Sigmoid colon (tissue), 7 donors: ENCODE measurements around the gene SULT1E1. TPM values are rescaled to one million over a fixed set of nuclear protein-coding genes. Genes with fewer than 3 reads are reported as not detected.

Experiments used
- DNase-seq: peaks from one replicate; pipeline ENCODE4 v3.0.0-alpha.2; 2019
- H3K27ac ChIP-seq, 4 donors: fragments of 200-600 bp; sonication (generic); one replicate each; pipeline ENCODE4 v1.5.1; 2016 to 2019; ENCODE audit warnings: mild to moderate bottlenecking in 1 of 4
- H3K27me3 ChIP-seq, 3 donors: fragments of 200-600 bp; sonication (generic); one replicate each; pipeline ENCODE4 v1.5.1; 2019; ENCODE audit warnings: mild to moderate bottlenecking in 1 of 3
- H3K36me3 ChIP-seq, 4 donors: fragments of 200-600 bp; sonication (generic); one replicate each; pipeline ENCODE4 v1.5.1; 2016 to 2019
- H3K4me1 ChIP-seq, 4 donors: fragments of 200-600 bp; sonication (generic); one replicate each; pipeline ENCODE4 v1.5.1; 2017 to 2019
- H3K4me3 ChIP-seq, 4 donors: fragments of 200-600 bp; sonication (generic); one replicate each; pipeline ENCODE4 v1.5.1; 2017 to 2019; ENCODE audit warnings: mild to moderate bottlenecking in 2 of 4, moderate library complexity in 1 of 4
- H3K9me3 ChIP-seq, 4 donors: fragments of 200-600 bp in 3 of 4; sonication (generic) in 3 of 4; one replicate each; pipeline versions ENCODE4 v1.5.1 to v1.6.1; 2013 to 2019
- EP300 ChIP-seq, 4 donors: sonication (generic); formaldehyde crosslinking; IDR thresholded peaks; one replicate each; pipeline ENCODE4 v1.6.1; 2017; ENCODE audit warnings: antibody characterized with exemption in 4 of 4
- POLR2A ChIP-seq, 2 donors: fragments of 450-650 bp; IDR thresholded peaks; one replicate each; pipeline ENCODE4 v1.6.1; 2016; ENCODE audit warnings: antibody characterized with exemption in 2 of 2, mild to moderate bottlenecking in 2 of 2, moderate library complexity in 2 of 2
- POLR2AphosphoS5 ChIP-seq, 4 donors: sonication (generic); formaldehyde crosslinking; IDR thresholded peaks; one replicate each; pipeline ENCODE4 v1.6.1; 2017; ENCODE audit warnings: antibody characterized with exemption in 4 of 4
- WGBS, 2 donors: extraction: QIAGEN DNeasy Blood & Tissue Kit; methylation state at CpG; one replicate each; pipeline ENCODE4 v1.1.7; 2013; 5-methylcytosine and 5-hydroxymethylcytosine counted together
- intact Hi-C: fragments of 100-400 bp; cut with DNase I; formaldehyde crosslinking; loops from one replicate; pipeline ENCODE4 v1.15.1; 2023
- polyA plus RNA-seq, 3 donors: library from polyadenylated mRNA; stranded (reverse); fragments of 200-250 nt; gene quantifications; one replicate each; pipeline ENCODE4 v1.2.3, GENCODE V29; 2013
- total RNA-seq, 4 donors: library from RNA; depleted of rRNA; stranded (reverse); fragments of >200 nt; gene quantifications; one replicate each; pipeline ENCODE4 v1.1.0, GENCODE V29; 2016
- TF ChIP-seq, protein P1 (sequence below), 4 experiments: fragments of 450-650 bp in 3 of 4; fragments of 200-600 bp in 1 of 4; IDR thresholded peaks; one replicate each; pipeline ENCODE4 v1.5.1; 2016 to 2019; ENCODE audit warnings: antibody characterized with exemption in 4 of 4, mild to moderate bottlenecking in 3 of 4, moderate library complexity in 2 of 4
- donor health status: healthy with polysubstance abuse.
- donor health status: Bipolar disorder and iron deficiency.
- donor health status: healthy.

Gene SULT1E1
- total and polyA plus RNA-seq, 7 donors, result 0.69 TPM; not detected in 6

DNA sequence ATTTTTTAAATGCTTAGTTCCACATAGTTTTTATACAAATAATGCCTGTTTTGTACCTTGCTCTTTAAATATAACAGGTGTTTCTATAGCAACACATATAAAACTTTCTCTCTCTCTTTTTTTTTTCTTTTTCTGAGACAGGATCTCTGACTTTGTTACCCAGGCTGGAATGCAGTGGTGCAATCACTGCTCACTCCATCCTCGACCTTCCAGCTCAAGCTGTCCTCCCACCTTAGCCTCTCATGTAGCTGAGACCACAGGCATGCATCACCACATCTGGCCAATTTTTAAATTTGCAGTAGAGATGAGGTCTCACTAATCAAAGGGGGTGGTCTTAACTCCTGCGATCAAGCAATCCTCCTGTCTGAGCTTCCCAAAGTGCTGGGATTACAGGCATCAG, 18.3 kb upstream of the SULT1E1 start:
- Histone ChIP-seq H3K36me3 (no peaks in the 10 kb centered on the region), H3K27me3 (no peaks in the 10 kb centered on the region), H3K9me3 (peaks cover 0 to under 1% (median 0%) of the 10 kb centered on the region in 4 donors), H3K4me3 (no peak overlapping the region), H3K27ac (no peak overlapping the region), H3K4me1 (no peaks in the 10 kb centered on the region)
- intact Hi-C loops, result no loop called here
- DNase-seq, result no peak
- TF ChIP-seq POLR2AphosphoS5 (IDR thresholded peaks at IDR 0.05) (no peak), POLR2A (IDR thresholded peaks at IDR 0.05) (no peak), EP300 (IDR thresholded peaks at IDR 0.05) (no peak)
- TF ChIP-seq, protein P1, sequence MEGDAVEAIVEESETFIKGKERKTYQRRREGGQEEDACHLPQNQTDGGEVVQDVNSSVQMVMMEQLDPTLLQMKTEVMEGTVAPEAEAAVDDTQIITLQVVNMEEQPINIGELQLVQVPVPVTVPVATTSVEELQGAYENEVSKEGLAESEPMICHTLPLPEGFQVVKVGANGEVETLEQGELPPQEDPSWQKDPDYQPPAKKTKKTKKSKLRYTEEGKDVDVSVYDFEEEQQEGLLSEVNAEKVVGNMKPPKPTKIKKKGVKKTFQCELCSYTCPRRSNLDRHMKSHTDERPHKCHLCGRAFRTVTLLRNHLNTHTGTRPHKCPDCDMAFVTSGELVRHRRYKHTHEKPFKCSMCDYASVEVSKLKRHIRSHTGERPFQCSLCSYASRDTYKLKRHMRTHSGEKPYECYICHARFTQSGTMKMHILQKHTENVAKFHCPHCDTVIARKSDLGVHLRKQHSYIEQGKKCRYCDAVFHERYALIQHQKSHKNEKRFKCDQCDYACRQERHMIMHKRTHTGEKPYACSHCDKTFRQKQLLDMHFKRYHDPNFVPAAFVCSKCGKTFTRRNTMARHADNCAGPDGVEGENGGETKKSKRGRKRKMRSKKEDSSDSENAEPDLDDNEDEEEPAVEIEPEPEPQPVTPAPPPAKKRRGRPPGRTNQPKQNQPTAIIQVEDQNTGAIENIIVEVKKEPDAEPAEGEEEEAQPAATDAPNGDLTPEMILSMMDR (IDR thresholded peaks at IDR 0.05), result no peak
- 64 to 77% methylated on average over 2 of the region's 2 CpGs for WGBS, 2 donors

DNA sequence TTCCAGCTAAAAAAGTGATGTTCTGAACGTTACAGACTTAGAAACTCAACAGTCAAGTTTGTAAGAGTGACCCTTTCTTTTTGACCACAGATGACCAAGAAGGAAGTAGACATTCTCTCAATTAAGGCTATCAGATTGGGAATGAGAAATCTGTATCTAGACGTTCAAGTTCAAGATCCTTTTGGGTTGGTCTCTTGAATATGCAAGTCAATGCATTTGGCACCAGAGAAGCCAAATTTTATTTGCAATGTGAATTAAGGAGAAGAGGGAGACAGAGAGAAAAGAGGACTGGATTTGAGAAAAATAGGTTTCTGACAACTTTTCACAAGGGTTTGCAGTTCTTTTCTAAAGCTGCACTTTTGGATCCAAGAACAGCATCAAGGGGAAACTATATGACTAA, 17.5 kb upstream of the SULT1E1 start:
- intact Hi-C loops, result no loop called here
- 53 to 67% methylated on average over 2 of the region's 2 CpGs for WGBS, 2 donors
- no peak overlapping the region for H3K4me3 ChIP-seq
- no peaks in the 10 kb centered on the region for H3K9me3 ChIP-seq
- no peaks in the 10 kb centered on the region for H3K4me1 ChIP-seq
- DNase-seq, result no peak
- H3K36me3 ChIP-seq, result no peaks in the 10 kb centered on the region
- H3K27me3 ChIP-seq, result no peaks in the 10 kb centered on the region
- TF ChIP-seq POLR2A (IDR thresholded peaks at IDR 0.05), result no peak
- no peak for TF ChIP-seq EP300 (IDR thresholded peaks at IDR 0.05)
- TF ChIP-seq POLR2AphosphoS5 (IDR thresholded peaks at IDR 0.05), result no peak
- TF ChIP-seq, protein P1 (IDR thresholded peaks at IDR 0.05), result no peak
- H3K27ac ChIP-seq, result no peak overlapping the region

DNA sequence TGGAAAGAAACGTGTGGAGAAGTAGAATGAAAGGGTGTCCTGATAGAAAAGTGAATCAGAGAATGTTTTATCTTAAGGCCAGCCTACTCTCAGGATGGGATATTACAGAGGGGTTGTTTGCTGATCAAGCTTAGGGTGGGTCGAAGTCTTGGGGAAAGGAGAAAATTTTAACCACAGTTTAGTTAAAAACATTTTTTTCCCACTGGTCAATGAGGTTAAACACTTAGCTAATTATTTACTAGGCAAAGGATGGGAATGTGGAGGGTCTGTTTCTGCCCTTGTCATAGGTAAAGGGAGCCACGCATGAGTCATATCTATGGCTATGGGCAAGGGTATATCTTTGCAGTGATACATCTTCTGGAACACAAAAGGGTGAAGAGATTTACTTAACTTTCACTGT, 16.1 kb upstream of the SULT1E1 start:
- WGBS, 2 donors, result 23 to 65% methylated on average over 3 of the region's 3 CpGs

DNA sequence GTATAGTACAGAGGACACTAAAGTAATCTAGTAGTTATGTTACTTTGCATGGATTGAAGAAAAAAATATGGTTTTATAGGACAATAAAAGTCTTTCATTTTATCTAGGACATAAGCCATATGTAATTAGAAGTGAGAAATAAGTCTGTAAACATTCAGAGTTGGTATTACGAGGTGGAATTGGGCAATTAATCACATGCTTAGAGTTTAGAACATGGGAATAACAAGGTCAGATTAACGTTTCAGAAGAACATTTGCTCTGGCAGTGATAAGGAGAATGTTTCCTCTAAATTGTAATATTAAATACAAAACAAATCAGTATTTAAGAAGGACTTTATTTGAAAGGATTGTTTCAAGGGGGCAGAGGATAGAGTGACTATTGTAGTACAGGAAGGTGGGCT, 15.6 kb upstream of the SULT1E1 start:
- Histone ChIP-seq H3K9me3 (no peaks in the 10 kb centered on the region), H3K36me3 (no peaks in the 10 kb centered on the region), H3K27me3 (no peaks in the 10 kb centered on the region), H3K4me1 (no peaks in the 10 kb centered on the region), H3K4me3 (no peak overlapping the region), H3K27ac (no peak overlapping the region)
- intact Hi-C loops, result no loop called here
- WGBS, 2 donors, result 10 to 44% methylated on average over 2 of the region's 2 CpGs
- no peak for DNase-seq
- TF ChIP-seq, protein P1 (IDR thresholded peaks at IDR 0.05), result no peak
- TF ChIP-seq POLR2AphosphoS5 (IDR thresholded peaks at IDR 0.05) (no peak), EP300 (IDR thresholded peaks at IDR 0.05) (no peak), POLR2A (IDR thresholded peaks at IDR 0.05) (no peak)

More for the DNA sequence above, 16.1 kb upstream of the SULT1E1 start:
- intact Hi-C loops, result no loop called here
- DNase-seq, result no peak
- no peak for TF ChIP-seq POLR2AphosphoS5 (IDR thresholded peaks at IDR 0.05)
- Histone ChIP-seq H3K36me3 (no peaks in the 10 kb centered on the region), H3K27ac (no peak overlapping the region), H3K4me3 (no peak overlapping the region), H3K9me3 (no peaks in the 10 kb centered on the region), H3K27me3 (no peaks in the 10 kb centered on the region), H3K4me1 (no peaks in the 10 kb centered on the region)

DNA sequence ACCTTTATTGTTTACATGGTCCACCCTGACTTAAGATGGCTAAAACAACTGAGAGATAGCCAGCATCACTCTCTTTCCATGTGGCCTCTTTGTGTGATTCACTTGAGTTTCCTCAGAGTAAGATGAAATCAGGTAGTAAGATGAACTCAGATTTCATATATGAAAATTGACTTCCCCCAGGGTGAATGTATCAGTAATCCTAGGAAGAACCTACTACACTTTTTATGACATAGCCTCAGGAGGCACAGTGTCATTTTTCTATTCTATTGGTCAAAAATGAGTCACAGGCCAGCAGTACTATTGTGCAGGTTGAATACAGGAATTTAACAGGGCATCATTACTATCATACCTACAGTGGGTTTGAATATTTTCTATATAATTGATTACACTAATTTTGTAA, 14.6 kb upstream of the SULT1E1 start:
- Histone ChIP-seq H3K27ac (no peak overlapping the region), H3K9me3 (no peaks in the 10 kb centered on the region), H3K4me1 (no peaks in the 10 kb centered on the region), H3K36me3 (no peaks in the 10 kb centered on the region), H3K4me3 (no peak overlapping the region), H3K27me3 (no peaks in the 10 kb centered on the region)
- intact Hi-C loops, result no loop called here
- TF ChIP-seq EP300 (IDR thresholded peaks at IDR 0.05) (no peak), POLR2AphosphoS5 (IDR thresholded peaks at IDR 0.05) (no peak), POLR2A (IDR thresholded peaks at IDR 0.05) (no peak)
- TF ChIP-seq, protein P1 (IDR thresholded peaks at IDR 0.05), result no peak
- no peak for DNase-seq
